Panc1 (cell line): ENCODE data around the gene BRAT1.
"Not testable (repeated sequence)": the region's sequence is repeated elsewhere in the genome, so short reads cannot be mapped to it uniquely, and the experiment has no call there.

Experiments used
- CTCF ChIP-seq: fragments of 450-650 bp; IDR thresholded peaks from 2 replicates; pipeline ENCODE4 v1.5.1; 2017; ENCODE audit warnings: mild to moderate bottlenecking
- SIN3A ChIP-seq: IDR thresholded peaks from 2 replicates; pipeline ENCODE4 v1.6.1; 2012; ENCODE audit warnings: low read depth, mild to moderate bottlenecking, low read length, moderate library complexity, borderline replicate concordance; ENCODE audit not compliant: insufficient read depth

GRCh38 chr7:2532199-2532772 lies 23.0 kb downstream of the BRAT1 start:
- not testable (repeated sequence) for TF ChIP-seq SIN3A, CTCF
